Stimulated activated CD4-positive, alpha-beta T cell treated with anti-CD3 and anti-CD28 coated beads, Interleukin-4, amount 100 ng/mL, for 4 hours (primary cell): ENCODE measurements around the gene INTS7.
"Not testable (repeated sequence)": the region's sequence is repeated elsewhere in the genome, so short reads cannot be mapped to it uniquely, and the experiment has no call there.

Experiments used
- DNase-seq, 2 experiments: peaks; one replicate each; pipeline ENCODE4 v3.0.0-alpha.2; 2020

Gene INTS7

DNA sequence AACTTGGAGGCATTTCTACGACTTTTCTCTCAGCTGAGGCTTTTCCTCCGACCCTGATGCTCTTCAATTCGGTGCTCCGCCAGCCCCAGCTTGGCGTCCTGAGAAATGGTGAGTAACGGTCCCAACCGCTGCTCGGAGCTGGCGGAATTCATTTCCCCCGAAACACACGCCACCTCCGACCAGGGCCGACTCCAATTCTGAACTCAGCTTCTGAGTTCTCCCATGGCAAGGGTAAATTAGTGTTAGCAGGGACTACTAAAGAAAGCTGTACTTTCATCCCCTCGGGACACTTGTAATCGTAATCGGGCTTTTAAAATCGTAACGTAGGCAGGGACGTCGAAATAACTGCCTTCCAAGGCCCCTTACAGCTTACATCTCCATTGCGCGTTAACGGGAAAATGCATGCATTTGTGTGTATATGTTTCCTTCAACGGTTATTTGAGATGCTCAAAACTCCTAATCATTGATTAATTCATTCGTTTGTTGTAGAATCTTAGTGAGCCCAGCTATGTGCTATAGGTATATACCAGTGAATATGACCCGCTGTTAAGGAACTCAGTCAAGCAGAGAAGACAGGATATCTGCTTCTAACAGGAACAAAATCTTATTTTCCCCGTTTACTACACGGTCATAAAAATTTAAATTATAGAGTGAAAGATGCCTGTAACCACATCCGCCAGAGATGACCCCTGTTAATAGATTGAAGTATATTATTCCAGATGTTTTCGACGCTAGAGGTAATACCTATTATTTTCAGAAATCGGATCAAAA, 663 bp upstream of the INTS7 start:
- no peak for DNase-seq

GRCh38 chr1:212034516-212035122, 738 bp downstream of the INTS7 start:
- no peak for DNase-seq

DNA sequence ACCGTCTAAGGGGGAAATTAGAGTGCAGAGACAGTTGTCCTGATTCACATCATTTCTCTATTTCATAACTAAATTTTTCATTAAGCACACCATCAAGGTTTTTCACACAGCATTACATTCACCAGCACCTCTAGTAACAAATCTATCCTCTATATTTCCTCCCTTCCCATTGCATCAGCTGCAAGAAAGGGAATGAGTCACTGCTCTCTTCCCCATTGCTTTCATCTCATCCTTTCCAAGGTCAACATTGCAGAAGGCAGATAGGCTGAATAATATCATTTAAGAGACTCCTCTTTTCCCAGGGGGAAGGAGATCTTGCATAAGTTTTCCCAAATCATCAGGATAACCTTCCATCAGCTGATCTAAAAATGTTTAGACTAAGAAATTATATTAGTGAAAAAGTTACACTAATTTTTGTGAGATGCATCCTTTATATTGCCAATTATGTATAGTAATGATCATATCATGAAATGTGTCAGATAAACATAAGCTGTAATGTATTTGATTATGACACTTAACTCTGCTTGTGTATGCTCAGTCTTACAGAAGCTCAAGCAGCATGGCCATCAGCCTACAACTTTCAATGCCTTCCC, 4.3 kb downstream of the INTS7 start:
- DNase-seq = no peak

- DNase-seq = not testable (repeated sequence)
These were observed 7.6 kb downstream of the INTS7 start for GRCh38 chr1:212027727-212028126.

DNA sequence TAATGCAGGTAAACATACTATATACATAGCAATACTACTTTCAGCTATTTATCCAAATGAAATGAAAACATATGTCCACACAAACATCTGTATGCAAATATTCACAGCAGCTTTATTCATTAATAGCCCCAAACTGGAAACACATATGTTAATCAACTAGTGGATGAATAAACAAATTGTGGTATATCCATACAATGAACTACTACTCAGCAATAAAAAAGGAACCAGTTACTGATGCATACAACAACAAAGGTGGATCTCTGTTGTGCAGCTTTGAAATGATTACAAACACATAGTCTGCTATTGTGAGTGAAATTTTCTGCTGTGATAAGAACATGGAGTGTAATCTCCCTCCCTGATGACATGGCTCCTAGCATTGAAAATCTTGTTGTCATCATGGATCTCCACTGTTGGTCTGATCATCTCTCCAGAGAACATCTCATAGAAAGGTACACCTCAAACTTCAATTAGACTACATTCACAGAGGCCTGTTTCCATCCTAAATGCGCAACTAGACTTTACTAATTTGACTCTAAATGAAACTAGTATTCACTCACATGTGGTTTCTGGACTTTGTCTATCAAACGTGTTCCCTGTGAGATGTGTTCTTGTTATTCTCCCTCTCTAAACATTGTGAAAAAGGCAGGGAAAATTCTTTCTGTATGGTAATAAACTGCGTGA, 10.7 kb downstream of the INTS7 start:
- no peak for DNase-seq

DNA sequence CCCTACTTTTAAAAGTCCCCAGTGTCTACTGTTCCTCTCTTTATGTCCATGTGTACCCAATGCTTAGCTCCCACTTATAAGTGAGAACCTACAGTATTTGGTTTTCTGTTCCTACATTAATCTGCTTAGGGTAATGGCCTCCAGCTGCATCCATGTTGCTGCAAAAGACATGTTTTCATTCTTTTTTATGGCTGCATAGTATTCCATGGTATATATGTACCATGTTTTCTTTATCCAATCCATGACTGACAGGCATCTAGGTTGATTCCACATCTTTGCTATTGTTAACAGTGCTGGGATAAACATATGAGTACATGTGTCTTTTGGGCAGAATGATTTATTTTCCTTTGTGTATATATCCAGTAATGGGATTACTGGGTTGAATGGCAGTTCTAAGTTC, 12.4 kb downstream of the INTS7 start:
- DNase-seq = not testable (repeated sequence)

GRCh38 chr1:212021563-212021962, 13.8 kb downstream of the INTS7 start:
- no peak for DNase-seq

DNA sequence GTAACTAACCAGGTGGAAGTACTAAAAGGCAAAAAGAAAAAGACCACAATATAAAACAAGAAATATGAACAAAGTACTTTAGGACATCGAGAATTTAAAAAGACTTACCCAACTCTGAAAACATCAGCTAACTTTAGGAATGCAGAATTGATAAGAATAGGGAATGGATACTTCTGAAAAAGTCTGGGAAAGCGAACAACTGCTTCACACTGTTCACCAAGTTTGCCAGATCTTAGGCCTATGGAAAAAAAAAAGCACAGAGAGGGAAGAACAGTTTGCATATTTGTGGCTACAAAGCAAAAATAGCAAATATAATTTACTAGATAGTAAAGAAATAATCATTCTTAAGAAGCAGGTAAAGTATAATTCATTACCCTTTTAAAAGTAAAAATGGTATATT, 14.4 kb downstream of the INTS7 start:
- no peak for DNase-seq

DNA sequence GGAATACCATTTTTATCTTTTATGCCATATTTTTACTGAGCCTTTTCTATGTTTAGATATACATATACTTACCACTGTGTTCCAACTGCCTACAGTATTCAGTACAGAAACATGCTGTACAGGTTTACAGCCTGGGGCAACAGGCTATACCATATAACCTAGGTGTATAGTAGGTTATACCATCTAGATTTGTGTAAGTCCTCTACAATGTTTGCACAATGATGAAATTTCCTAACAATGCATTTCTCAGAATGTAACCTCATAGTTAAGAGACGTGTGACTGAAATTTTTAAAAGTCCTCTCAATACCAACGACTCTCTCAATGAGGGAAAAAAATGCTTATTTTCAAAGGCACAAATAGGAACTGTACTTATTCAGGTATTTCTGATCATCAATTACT, 21.7 kb downstream of the INTS7 start:
- no peak for DNase-seq

DNA sequence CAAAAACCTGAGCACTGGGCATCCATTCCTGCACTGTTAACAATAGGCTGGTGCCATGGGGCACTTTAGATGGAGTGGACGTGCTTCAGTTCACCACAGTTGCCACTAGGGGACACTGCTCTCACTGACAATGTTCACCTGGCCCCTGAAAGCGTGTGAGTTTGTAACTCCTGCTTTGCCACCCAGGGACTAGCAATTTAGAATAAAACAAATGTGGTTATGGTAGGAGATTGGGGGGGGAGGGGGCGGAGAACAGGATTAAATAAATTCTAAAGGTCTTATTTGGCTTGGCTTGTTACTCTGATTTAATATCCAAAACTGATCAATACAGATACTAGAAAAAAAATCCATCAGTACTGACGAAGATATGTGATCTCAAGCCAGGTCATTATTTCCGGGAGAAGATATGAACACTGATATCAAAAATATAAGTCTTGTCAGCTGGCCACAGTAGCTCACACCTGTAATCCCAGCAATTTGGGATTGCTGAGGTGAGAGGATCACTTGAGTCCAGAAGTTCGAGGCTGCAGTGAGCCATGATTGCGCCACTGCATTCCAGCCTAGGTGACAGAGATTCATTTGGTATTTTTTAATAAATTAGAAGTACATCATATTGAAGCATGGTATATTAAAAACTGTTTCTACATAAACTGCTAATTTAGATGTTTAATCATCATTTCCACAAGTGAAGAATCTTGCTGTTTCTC, 23.2 kb downstream of the INTS7 start:
- DNase-seq = peak; percentile 53

DNA sequence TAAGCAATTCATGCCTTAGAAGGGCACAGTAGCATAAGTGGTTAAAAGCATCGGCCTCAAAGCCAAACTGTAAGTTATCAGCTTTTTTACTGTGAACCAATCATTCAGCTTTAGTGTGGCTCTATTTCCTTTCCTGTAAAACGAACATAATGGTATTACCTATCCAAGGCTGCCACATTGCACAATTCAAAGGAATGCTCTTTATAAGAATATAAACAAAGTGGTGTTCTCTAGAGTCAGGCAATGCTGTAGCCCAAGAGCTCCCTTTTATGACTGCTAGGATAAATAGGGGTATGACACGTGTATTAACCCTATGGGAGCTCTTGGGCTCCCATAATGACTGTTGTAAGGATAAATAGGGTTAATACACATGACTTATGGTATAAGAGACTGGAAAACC, 25.4 kb downstream of the INTS7 start:
- no peak for DNase-seq

DNA sequence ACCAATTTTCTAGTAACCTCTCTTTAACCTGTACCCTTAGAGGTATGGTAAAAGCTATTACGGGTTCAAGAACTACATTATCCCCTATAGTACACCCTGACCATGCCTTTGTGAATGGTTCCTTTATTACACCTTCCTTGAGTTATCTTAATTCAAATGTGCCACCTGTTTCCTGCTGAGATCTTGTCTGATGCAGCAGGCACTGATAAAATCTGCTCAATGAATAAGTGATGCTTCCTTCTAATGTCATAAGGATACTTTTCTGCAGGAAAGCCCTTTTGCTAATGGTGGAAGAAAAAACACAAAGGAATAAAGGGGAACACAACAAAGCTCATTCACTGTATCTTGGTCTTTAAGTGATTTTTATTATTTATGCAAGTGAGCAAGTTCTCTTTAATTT, 25.8 kb downstream of the INTS7 start:
- DNase-seq = no peak

GRCh38 chr1:212007886-212008285, 27.5 kb downstream of the INTS7 start:
- no peak for DNase-seq

- DNase-seq = no peak
These were observed 28.2 kb downstream of the INTS7 start for GRCh38 chr1:212007178-212007577.

DNA sequence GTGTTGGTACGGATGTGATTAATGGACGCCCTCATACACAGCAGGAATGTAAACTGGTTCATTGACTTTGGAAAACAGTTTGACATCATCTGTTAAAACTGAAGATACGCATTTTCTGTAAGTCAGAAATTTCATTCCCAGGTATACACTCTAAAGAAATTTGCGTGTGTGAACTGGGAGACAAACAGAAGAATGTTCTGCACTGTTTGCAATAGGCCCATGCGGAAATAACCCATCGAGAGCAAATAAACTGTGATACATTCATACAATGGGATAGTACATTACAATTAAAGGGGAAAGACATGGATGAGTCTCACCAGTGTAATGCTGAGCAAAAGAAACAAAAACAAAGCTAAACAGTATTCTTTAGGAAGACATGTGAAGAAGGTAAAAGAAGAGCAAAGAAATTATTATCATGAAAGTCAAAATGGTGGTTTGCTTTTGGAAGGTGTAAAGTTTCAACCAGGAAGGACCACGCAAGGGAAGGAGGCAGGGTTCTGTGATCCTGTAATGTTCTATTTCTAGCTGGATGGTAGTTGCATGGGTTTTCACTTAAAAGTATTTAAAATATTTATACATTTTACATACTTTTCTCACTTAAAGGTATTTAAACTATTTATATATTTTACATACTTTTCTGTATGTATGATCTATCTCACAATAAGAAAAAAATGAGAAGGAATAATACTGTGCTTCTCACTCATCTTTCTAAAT, 30.3 kb downstream of the INTS7 start:
- DNase-seq = no peak

DNA sequence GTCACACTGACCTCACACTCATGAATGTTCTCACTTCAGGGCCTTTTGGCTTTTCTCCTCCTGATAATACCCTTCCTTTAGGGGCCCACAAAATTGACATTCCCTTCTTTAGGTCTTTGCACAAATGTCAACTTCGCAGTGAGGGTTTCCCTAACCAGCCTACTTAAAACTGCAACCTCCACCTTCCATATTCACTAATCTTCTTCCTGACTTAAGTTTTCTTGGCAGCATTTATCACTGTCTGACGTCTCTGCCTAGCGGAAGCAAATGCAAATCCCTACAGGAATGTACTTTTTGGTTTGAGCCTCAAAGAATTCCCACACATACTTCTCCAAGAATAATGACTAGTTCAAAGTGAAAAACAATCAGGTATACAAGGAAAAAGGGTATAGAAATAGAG, 32.8 kb downstream of the INTS7 start:
- DNase-seq = no peak

DNA sequence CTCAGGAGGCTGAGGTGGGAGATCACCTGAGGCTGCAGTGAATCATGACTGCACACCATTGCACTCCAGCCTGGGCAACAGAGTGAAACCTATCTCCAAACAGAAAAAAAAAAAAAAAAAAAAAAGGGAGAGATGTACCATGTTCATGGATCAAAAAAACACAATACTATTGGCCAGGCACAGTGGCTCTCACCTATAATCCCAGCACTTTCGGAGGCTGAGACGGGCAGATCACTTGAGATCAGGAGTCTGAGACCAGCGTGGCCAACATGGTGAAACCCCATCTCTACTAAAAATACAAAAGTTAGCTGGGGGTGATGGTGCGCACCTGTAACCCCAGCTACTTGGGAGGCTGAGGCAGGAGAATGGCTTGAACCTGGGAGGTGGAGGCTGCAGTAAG, 37.9 kb downstream of the INTS7 start:
- DNase-seq = not testable (repeated sequence)

- no peak for DNase-seq
These were observed 43.7 kb downstream of the INTS7 start for GRCh38 chr1:211991695-211992094.

DNA sequence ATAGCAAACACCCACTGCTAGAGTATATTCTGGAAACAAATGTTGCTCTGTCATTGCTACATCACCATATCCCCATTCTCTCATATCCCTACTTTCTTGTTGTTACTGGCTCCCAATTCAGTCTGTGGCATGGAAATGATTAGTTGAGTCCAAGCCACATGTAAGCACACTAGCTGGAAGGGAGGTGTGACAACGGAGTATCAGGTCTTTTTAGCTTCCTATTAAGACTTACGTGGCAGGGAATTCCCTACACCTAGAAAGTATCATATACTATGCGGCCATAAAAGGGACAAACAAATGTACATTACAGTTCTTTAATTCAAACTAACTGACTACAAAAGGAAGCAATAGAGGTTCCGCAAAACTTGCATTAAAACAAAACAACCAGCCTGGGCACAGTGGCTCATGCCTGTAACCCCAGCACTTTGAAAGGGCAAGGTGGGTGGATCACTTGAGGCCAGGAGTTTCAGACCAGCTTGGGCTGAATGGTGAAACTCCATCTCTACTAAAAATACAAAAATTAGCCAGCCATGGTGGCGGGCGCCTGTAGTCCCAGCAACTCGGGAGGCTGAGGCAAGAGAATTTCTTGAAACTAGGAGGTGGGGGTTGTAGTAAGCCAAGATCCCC, 48.6 kb downstream of the INTS7 start:
- no peak for DNase-seq

GRCh38 chr1:211985556-211986264, 49.6 kb downstream of the INTS7 start:
- DNase-seq = no peak

DNA sequence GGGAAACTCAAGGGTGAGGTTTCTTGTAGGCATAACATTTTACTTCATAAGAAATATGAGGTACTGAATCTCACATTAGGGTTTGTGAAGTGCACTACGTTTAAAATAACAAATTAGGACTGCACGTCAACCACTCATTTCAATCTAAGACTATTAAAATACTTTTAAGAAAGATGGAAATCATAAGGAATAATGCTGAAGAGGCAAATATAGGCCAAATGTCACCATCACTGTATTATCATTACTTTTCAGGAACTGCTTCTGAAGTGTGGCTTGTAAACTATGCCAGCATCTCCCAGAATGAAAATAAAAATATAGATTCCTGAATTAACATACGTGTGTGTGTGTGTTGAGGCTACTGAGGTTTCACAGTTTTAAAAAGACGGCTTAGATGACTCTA, 56.8 kb downstream of the INTS7 start:
- DNase-seq = no peak
